GM19397 (cell line): ENCODE results near the gene MCOLN1.

Experiments
- ATAC-seq: cut with Tn5 transposase; IDR thresholded peaks from one replicate; pipeline ENCODE4 v1.9.1; 2021; ENCODE audit warnings: mild to moderate bottlenecking, moderate library complexity; ENCODE audit not compliant: unreplicated experiment

The MCOLN1 gene

DNA sequence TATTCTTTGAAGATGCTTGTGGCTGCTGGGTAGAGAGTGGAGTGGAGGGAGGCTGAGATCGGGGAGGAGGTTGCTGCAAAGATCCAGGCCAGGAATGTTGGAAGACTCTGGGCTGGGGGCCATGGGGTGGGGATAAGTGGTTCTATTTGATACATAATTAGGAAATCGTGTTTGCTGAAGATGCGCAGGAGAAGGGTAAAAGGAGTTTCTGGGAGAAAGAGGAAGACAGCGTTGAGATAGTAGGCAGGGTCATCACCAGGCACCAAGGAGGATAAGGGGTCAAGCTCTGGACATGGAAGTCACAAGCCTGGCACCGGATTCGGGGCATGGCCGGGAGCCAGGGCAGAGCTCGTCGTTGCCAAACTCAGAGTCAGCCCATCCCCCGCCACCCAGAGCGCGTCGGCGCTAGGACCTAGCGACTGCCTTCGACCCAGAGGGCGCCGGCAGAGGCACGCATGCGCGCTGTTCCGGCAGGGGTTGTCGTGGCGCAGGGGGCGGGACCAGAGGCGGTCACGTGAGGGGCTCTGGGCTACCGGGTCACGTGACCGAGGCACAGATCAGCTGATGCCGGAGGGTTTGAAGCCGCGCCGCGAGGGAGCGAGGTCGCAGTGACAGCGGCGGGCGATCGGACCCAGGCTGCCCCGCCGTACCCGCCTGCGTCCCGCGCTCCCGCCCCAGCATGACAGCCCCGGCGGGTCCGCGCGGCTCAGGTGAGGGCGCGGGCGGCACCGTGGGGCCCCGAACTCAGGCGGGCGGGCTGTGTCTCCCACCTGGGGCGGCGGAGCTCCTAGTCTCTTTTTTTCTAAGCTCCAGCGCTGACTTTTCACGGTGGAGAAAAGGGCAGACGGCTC is at the start of gene MCOLN1:
Gene MCOLN1 (plus strand): TSS at position 553 of the 851 bp plus-strand sequence. CDS start 127 bp downstream, at position 680.
- ATAC-seq: peak; percentile 86

DNA sequence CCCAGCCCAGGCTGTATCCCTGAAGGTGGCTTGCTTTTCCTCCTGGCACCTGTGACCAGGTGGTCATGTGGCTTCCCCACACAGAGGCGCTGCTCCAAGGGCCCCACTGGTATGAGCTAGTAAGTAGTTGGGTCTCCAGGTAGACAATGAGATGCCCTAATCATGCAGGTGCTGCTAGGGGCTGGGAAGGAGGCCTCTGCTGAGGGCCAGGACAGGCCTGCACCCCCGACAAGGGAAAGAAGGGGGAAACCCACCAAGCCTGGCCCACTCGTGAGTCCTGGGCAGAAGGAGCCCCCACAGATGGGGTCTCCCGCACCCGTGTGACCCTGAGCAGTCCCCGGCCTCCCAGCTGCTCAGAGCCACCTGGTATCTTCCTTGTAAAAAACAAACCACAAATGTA is 46.8 kb upstream of the MCOLN1 start:
- ATAC-seq: no peak

DNA sequence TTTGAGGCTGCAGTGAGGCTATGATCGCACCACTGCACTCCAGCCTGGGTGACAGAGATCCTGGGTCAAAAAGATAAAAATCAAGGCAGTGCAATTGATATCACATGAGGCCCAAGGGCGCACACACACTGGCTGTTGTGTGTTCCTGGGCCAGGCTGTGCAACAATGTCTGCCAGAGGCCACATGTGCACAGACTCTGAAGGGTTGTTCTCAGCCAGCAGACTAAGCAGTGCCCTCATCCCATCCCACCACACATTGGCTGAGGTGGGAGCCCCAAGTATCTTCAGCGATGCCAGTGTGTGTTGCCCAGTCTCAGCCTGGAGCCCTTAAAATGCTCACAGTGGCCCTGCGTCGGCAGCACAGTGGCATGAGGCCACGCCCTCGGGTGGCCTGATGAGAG is 46.2 kb upstream of the MCOLN1 start:
- ATAC-seq: no peak

DNA sequence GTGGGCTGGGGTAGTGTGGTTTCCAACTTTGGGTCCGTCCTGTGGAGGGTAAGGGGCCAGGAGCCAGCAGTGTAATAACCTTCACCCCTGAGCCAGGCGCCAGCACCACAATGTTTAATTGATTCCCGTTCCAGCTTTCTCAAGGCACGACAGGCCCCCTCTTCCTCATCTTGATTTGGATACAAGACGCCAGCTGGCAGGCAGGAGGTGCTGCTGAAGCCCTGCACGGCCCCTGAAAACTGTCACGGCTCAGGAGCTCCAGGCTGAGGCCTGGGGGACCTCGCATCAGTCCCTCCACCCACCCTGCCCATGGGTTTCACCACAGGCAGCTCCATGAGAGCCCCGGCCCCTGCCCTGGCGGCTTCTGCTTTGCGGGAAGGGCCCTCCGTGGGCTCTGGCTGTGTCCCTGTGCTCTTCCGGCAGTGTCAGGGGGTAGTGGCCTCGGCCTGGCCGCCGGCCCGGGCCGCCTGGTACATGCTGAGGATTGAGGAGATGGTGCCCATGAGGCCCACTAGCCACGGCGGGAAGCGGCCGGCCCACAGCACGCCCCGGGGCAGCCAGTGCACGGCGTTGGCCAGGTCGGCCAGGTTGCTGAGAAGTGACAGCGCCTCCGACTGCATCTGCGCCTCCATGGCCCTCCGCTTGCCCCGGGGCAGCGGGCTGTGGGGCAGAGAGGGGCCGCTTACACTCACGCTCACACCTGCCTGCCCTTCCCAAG is 45.5 kb upstream of the MCOLN1 start:
- no peak for ATAC-seq

- ATAC-seq: no peak
These were observed 44.7 kb upstream of the MCOLN1 start for GRCh38 chr19:7477758-7478157.

GRCh38 chr19:7478173-7478842 is 44.1 kb upstream of the MCOLN1 start:
- ATAC-seq: no peak

GRCh38 chr19:7478843-7479227 is 43.6 kb upstream of the MCOLN1 start:
- ATAC-seq: no peak

- no peak for ATAC-seq
These were observed 42.0 kb upstream of the MCOLN1 start for GRCh38 chr19:7480222-7480969.

DNA sequence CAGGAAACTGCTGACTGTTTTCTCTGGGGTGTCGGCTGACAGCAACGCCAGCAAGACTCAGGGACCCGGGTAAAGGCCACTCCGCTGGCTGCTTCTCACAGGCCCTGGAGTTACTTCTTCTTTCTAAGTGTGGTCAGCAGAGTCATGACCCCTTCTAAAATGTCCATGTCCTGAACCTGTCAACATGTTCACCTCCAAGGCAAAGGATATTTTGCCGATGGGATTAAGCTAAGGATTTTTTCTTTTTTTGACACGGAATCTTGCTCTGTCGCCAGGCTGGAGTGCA is 41.5 kb upstream of the MCOLN1 start:
- no peak for ATAC-seq

- ATAC-seq: no peak
These were observed 39.6 kb upstream of the MCOLN1 start for GRCh38 chr19:7482584-7483439.

DNA sequence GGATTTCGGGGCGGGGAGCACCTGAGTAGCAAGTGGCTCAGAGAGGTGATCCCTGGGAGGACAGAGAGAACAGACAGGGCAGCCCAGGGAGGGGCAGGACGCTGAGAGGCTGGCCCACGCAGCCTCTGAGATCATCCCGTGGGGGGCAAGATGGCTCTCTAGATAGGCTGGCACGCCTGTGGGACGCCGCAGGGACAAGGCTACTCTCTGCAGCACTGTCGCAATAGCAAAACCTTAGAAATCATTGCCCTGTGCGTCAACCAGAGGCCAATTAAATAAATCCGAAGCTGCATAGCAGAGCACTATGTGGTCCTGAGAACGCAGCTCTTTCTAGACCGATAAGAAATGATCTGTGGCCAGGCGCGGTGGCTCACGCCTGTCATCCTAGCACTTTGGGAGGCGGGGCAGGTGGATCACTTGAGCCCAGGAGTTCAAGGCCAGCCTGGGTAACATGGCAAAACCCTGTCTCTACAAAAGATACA is 38.7 kb upstream of the MCOLN1 start:
- ATAC-seq: no peak

- ATAC-seq: no peak
These were observed 35.5 kb upstream of the MCOLN1 start for GRCh38 chr19:7486923-7487322.

DNA sequence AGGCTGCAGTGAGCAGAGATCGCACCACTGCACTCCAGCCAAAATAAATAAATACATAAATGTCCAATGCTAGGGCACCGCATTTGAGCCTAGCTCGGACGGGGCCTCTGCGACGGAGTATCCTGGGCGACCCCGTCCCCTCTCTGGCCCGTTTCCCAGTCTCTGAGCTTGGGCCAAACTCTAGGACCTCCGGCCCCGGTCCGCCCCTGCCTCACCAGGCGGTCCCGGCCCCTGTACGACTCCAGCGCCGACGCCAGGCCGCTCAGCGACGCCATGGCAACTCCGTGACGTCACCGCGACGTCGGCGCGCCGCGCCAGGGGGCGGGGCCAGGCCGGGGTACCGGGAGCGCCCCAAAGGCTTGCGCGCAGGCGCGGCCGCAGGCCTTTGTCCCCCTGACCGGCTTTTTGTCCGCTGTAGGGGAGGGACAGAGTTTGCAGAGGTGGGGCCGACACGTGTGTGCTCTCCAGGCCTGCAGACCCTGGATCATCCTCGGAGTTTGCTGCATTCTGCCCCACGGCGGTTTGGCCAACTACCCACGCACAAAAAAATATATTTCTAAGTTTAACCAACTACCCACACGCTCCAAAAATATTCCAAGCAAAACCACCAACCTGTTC is 33.6 kb upstream of the MCOLN1 start, which contains the start of gene PEX11G:
Gene PEX11G (minus strand): TSS at position 300 of the 618 bp plus-strand sequence. CDS start 25 bp downstream, at position 275.
- ATAC-seq: peak; percentile 84

DNA sequence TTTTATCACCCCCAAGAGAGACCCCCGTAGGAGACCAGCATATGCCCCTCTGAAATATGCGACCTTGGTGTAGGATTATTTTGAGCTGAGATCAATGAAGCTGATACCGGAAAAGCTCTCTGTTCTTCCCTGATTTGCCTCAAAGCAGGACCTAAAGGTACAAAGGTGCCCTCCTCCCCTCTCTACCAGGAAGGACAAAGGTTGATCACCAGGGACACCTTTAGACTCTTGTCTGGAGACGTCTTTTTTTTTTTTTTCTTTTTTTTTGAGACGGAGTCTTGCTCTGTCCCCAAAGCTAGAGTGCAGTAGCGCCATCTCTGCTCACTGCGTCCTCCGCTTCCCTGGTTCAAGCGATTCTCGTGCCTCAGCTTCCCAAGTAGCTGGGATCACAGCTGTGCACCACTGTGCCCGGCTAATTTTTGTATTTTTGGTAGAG is 32.8 kb upstream of the MCOLN1 start:
- ATAC-seq: no peak

DNA sequence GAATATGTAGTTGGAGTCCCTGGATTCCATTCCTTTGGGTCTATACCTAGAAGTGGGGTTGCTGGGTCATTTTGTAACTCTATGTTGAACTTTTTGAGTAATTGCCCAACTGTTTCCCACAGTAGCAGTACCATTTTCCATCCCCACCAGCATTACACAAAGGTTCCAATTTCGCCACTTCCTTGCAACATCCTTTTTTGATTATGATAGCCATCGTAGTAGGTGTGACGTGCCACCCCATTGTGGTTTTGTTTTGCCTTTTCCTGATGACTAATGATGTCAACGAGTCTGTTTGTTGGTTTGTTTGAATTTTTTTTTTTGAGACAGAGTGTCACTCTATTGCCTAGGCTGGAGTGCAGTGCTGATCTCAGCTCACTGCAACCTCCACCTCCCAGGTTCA is 30.3 kb upstream of the MCOLN1 start:
- no peak for ATAC-seq

- no peak for ATAC-seq
These were observed 29.9 kb upstream of the MCOLN1 start for GRCh38 chr19:7492558-7492957.

DNA sequence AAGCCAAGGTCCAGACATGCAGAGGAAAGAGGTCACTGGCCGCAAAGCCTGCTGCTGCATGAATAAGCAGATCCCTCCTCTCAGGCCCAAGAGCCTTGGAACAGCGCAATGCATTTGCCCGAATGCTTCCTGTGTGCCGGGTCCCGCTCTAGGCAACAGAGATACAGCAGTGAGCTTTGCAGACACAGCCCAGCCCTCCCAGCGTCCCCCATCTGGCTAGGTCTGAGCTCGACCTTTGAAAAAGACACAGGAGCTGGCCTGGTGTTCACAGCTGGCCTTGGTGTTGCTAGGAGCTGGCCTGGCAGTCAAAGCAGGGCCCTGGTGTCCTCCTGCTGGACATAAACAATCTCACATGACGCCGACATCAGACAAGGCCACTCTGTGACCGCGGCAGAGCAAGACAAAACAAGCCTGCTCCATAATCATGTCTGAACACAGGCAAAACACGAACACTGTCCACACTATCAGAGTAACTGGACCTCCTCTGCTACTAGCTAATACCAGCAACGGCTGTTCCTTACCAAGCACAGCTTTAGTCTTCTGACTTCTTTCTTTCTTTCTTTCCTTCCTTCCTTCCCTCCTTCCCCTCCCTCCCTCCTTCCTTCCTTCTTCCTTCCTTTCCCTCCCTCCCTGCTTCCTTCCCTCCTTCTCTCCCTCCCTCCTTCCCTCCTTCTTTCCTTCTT is 27.9 kb upstream of the MCOLN1 start:
- no peak for ATAC-seq

DNA sequence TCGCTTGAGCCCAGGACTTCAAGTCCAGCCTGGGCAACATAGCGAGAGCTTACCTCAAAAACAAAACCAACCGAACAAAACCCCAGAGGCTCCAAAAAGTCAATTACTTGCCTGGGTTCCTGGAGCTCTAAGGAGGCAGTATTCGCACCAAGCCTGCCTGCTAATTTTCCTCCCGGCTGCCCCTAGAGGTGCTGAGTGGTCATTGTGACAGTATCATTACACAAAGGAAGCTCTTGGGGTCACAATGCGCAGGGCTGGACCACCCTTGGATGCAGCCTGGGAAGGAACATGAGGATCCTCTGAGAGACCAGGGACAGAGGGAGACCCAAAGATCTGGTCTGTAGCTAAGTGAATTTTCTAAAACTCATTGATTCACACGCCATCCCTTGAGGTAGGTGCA is 25.1 kb upstream of the MCOLN1 start:
- no peak for ATAC-seq
